OCI-LY1 (cell line): ENCODE results near the gene SLC16A3.
"Not testable (repeated sequence)": the region's sequence is repeated elsewhere in the genome, so short reads cannot be mapped to it uniquely, and the experiment has no call there.

Source experiments
- H2AFZ ChIP-seq: fragments of 200-600 bp; sonication (generic), shearing (Covaris generic); 2 replicates; pipeline ENCODE4 v1.6.0; 2014; ENCODE audit warnings: antibody characterized with exemption, mild to moderate bottlenecking, low read length
- H3F3A ChIP-seq: fragments of 200-600 bp; sonication (generic), shearing (Covaris generic); 2 replicates; pipeline ENCODE4 v1.6.0; 2014; ENCODE audit warnings: mild to moderate bottlenecking, antibody characterized with exemption, low read length, moderate library complexity; ENCODE audit not compliant: insufficient read depth
- H3K27ac ChIP-seq: fragments of 200-600 bp; sonication (generic); 2 replicates; pipeline ENCODE4 v1.5.1; 2014; ENCODE audit warnings: low read length, mixed run types, mild to moderate bottlenecking, low read depth; ENCODE audit not compliant: poor library complexity, severe bottlenecking
- H3K27me3 ChIP-seq: fragments of 200-600 bp; sonication (generic); 2 replicates; pipeline ENCODE4 v1.6.0; 2014; ENCODE audit warnings: antibody characterized with exemption, mild to moderate bottlenecking, low read length, moderate library complexity; ENCODE audit not compliant: insufficient read depth
- H3K36me3 ChIP-seq: fragments of 200-600 bp; sonication (generic); 2 replicates; pipeline ENCODE4 v1.6.1; 2014; ENCODE audit warnings: mild to moderate bottlenecking, antibody characterized with exemption, low read length, moderate library complexity, mixed read lengths; ENCODE audit not compliant: insufficient read depth
- H3K4me1 ChIP-seq: fragments of 200-600 bp; sonication (generic); 2 replicates; pipeline ENCODE4 v1.5.1; 2014; ENCODE audit warnings: mild to moderate bottlenecking, low read length, moderate library complexity; ENCODE audit not compliant: insufficient read depth, severe bottlenecking
- H3K4me2 ChIP-seq: fragments of 200-600 bp; sonication (generic), shearing (Covaris generic); 2 replicates; pipeline ENCODE4 v1.6.1; 2014; ENCODE audit warnings: low read length
- H3K4me3 ChIP-seq: fragments of 200-600 bp; sonication (generic); 2 replicates; pipeline ENCODE4 v1.5.1; 2014; ENCODE audit warnings: low read length, low read depth, mild to moderate bottlenecking, mixed read lengths; ENCODE audit not compliant: poor library complexity, severe bottlenecking
- H3K79me2 ChIP-seq: fragments of 200-600 bp; shearing (Covaris generic); 2 replicates; pipeline ENCODE4 v1.6.1; 2016; ENCODE audit warnings: mixed run types, low read length, mixed read lengths; ENCODE audit not compliant: insufficient read depth
- H3K9ac ChIP-seq: fragments of 200-600 bp; sonication (generic), shearing (Covaris generic); 2 replicates; pipeline ENCODE4 v1.6.1; 2014; ENCODE audit warnings: mild to moderate bottlenecking, low read length, mixed read lengths
- H3K9me2 ChIP-seq: fragments of 200-600 bp; sonication (generic), shearing (Covaris generic); 2 replicates; pipeline ENCODE4 v1.6.1; 2014; ENCODE audit warnings: low read depth, mild to moderate bottlenecking, low read length, mixed read lengths
- H3K9me3 ChIP-seq: fragments of 200-600 bp; shearing (Covaris generic); 2 replicates; pipeline ENCODE4 v1.6.1; 2014; ENCODE audit warnings: low read length, mixed read lengths
- H4K20me1 ChIP-seq: fragments of 200-600 bp; sonication (generic), shearing (Covaris generic); 2 replicates; pipeline ENCODE4 v1.6.0; 2016; ENCODE audit warnings: mild to moderate bottlenecking, low read length; ENCODE audit not compliant: insufficient read depth
- CTCF ChIP-seq: fragments of 200-600 bp; sonication (generic), shearing (Covaris generic); IDR thresholded peaks from 2 replicates; pipeline ENCODE4 v1.5.1; 2017; ENCODE audit warnings: mild to moderate bottlenecking, antibody characterized with exemption, low read length, moderate library complexity, mixed read lengths
- EZH2 ChIP-seq: fragments of 200-600 bp; sonication (generic), shearing (Covaris generic); IDR thresholded peaks from 2 replicates; pipeline ENCODE4 v1.8.0; 2017; ENCODE audit warnings: borderline replicate concordance, mixed run types, mild to moderate bottlenecking, antibody characterized with exemption, low read length, moderate library complexity, mixed read lengths

SLC16A3 gene

GRCh38 chr17:82256242-82256885 is 27.5 kb downstream of the SLC16A3 start:
- no peak overlapping the region for H3K4me2 ChIP-seq
- H3K36me3 ChIP-seq, result peaks cover 88% of the 10 kb centered on the region
- peaks cover 3% of the 10 kb centered on the region for H3K4me1 ChIP-seq
- no peak overlapping the region for H2AFZ ChIP-seq
- H3K9me2 ChIP-seq, result no peaks in the 10 kb centered on the region
- no peak for TF ChIP-seq EZH2
- no peak overlapping the region for H3K4me3 ChIP-seq
- no peaks in the 10 kb centered on the region for H3K27me3 ChIP-seq
- no peak overlapping the region for H3K9ac ChIP-seq
- no peaks in the 10 kb centered on the region for H4K20me1 ChIP-seq
- H3F3A ChIP-seq, result no peaks in the 10 kb centered on the region
- H3K9me3 ChIP-seq, result no peaks in the 10 kb centered on the region
- H3K79me2 ChIP-seq, result peaks cover 4% of the 10 kb centered on the region; the same call in 1 of the 2 replicates
- no peak overlapping the region for H3K27ac ChIP-seq

- H3K27me3 ChIP-seq, result no peaks in the 10 kb centered on the region
- H4K20me1 ChIP-seq, result no peaks in the 10 kb centered on the region
- H3K36me3 ChIP-seq, result peaks cover 88% of the 10 kb centered on the region
- no peak overlapping the region for H2AFZ ChIP-seq
- H3K79me2 ChIP-seq, result peaks cover 4% of the 10 kb centered on the region; the same call in 1 of the 2 replicates
- no peaks in the 10 kb centered on the region for H3K9me3 ChIP-seq
- H3K4me2 ChIP-seq, result no peak overlapping the region
- peak; percentile 13; the same call in 1 of the 2 replicates for TF ChIP-seq CTCF
- no peak for TF ChIP-seq EZH2
- H3K9ac ChIP-seq, result no peak overlapping the region
- no peaks in the 10 kb centered on the region for H3K9me2 ChIP-seq
- peaks cover 3% of the 10 kb centered on the region for H3K4me1 ChIP-seq
- no peak overlapping the region for H3K4me3 ChIP-seq
- no peak overlapping the region for H3K27ac ChIP-seq
- H3F3A ChIP-seq, result no peaks in the 10 kb centered on the region
These were observed 28.6 kb downstream of the SLC16A3 start for GRCh38 chr17:82257473-82257872.

GRCh38 chr17:82258555-82258954 is 29.7 kb downstream of the SLC16A3 start:
- no peak overlapping the region for H2AFZ ChIP-seq
- H3K36me3 ChIP-seq, result peaks cover 88% of the 10 kb centered on the region
- no peaks in the 10 kb centered on the region for H3K9me3 ChIP-seq
- no peak overlapping the region for H3K4me2 ChIP-seq
- H3K4me3 ChIP-seq, result no peak overlapping the region
- H3K27ac ChIP-seq, result no peak overlapping the region
- no peaks in the 10 kb centered on the region for H3F3A ChIP-seq
- TF ChIP-seq EZH2 (no peak), CTCF (no peak)
- peaks cover 3% of the 10 kb centered on the region for H3K4me1 ChIP-seq
- H3K9ac ChIP-seq, result no peak overlapping the region
- H3K79me2 ChIP-seq, result peaks cover 4% of the 10 kb centered on the region; the same call in 1 of the 2 replicates
- H4K20me1 ChIP-seq, result no peaks in the 10 kb centered on the region
- no peaks in the 10 kb centered on the region for H3K9me2 ChIP-seq
- no peaks in the 10 kb centered on the region for H3K27me3 ChIP-seq

- not testable (repeated sequence) for H3K4me3 ChIP-seq, H3K4me1 ChIP-seq, H3K79me2 ChIP-seq, H3K9ac ChIP-seq, H3K9me2 ChIP-seq, H3K4me2 ChIP-seq, H3K27me3 ChIP-seq, H4K20me1 ChIP-seq, H3K27ac ChIP-seq, H3K9me3 ChIP-seq, H2AFZ ChIP-seq, H3F3A ChIP-seq
- peaks cover 98% of the 10 kb centered on the region for H3K36me3 ChIP-seq
These were observed 31.4 kb downstream of the SLC16A3 start for GRCh38 chr17:82259972-82260961.
